K562 (cell line): ENCODE measurements around the gene CISD2. TPM values are rescaled to one million over a fixed set of nuclear protein-coding genes. Genes with fewer than 3 reads are reported as not detected.

Experiments
- ARID3B ChIP-seq: fragments of 250-450 bp; sonication (Bioruptor Pico); IDR thresholded peaks from 2 replicates; pipeline ENCODE4 v1.4.0; 2020; ENCODE audit warnings: borderline replicate concordance
- CBX3 ChIP-seq, 2 experiments: IDR thresholded peaks; 1 replicate in 1 of 2; 2 replicates in 1 of 2; pipeline ENCODE4 v1.6.1; 2012; ENCODE audit warnings: inconsistent platforms in 2 of 2, low read length in 2 of 2, borderline replicate concordance in 1 of 2, control low read depth in 1 of 2
- CC2D1A ChIP-seq: fragments of 450-650 bp; IDR thresholded peaks from 2 replicates; pipeline ENCODE4 v1.6.1; 2017; ENCODE audit warnings: mild to moderate bottlenecking
- CREB3 ChIP-seq: fragments of 450-650 bp; conservative IDR thresholded peaks from 2 replicates; pipeline ENCODE4 v1.6.1; 2016; ENCODE audit warnings: missing genetic modification characterization, low read depth, mild to moderate bottlenecking, missing compliant biosample characterization, moderate library complexity
- DNMT1 ChIP-seq: fragments of 450-650 bp; IDR thresholded peaks from 2 replicates; pipeline ENCODE4 v1.6.1; 2016; ENCODE audit warnings: antibody characterized with exemption, mild to moderate bottlenecking
- GABPB2 ChIP-seq: fragments of 250-450 bp; sonication (Bioruptor Pico); conservative IDR thresholded peaks from 2 replicates; pipeline ENCODE4 v1.5.1; 2021; ENCODE audit warnings: mild to moderate bottlenecking
- HLTF ChIP-seq: fragments of 450-650 bp; IDR thresholded peaks from 2 replicates; pipeline ENCODE4 v1.6.1; 2016
- JUND ChIP-seq, 2 experiments: IDR thresholded peaks; 2 replicates in 1 of 2; 3 replicates in 1 of 2; pipeline ENCODE4 v1.6.1; 2011; ENCODE audit warnings: borderline replicate concordance in 2 of 2, low read depth in 2 of 2, low read length in 2 of 2, improper control_type of control experiment in 1 of 2, missing biosample characterization in 1 of 2, missing genetic modification characterization in 1 of 2, missing genetic modification reagents in 1 of 2
- LEF1 ChIP-seq: fragments of 450-650 bp; IDR thresholded peaks from 2 replicates; pipeline ENCODE4 v1.6.1; 2016; ENCODE audit warnings: mild to moderate bottlenecking
- MNT ChIP-seq, 2 experiments: fragments of 450-650 bp; conservative IDR thresholded peaks; 2 replicates each; pipeline ENCODE4 v1.6.1; 2017; ENCODE audit warnings: mild to moderate bottlenecking in 2 of 2, moderate library complexity in 2 of 2
- NFATC3 ChIP-seq: fragments of 450-650 bp; IDR thresholded peaks from 2 replicates; pipeline ENCODE4 v1.6.1; 2017; ENCODE audit warnings: mild to moderate bottlenecking
- SREBF1 ChIP-seq: fragments of 150-350 bp; IDR thresholded peaks from 2 replicates; pipeline ENCODE4 v1.6.1; 2014; ENCODE audit warnings: antibody characterized with exemption, low read depth, low read length, borderline replicate concordance
- U2AF1 ChIP-seq: fragments of 200-400 bp; formaldehyde crosslinking; optimal IDR thresholded peaks from 2 replicates; pipeline ENCODE3; 2017; ENCODE audit warnings: mild to moderate bottlenecking, low read depth, low read length, moderate library complexity
- ZKSCAN8 ChIP-seq: fragments of 200-800 bp; sonication (Bioruptor generic); IDR thresholded peaks from 2 replicates; pipeline ENCODE4 v1.6.1; 2016; ENCODE audit warnings: missing genetic modification characterization, missing compliant biosample characterization
- ZNF121 ChIP-seq: sonication (generic); formaldehyde crosslinking; conservative IDR thresholded peaks from 2 replicates; pipeline ENCODE4 v1.8.0; 2022; ENCODE audit warnings: missing genetic modification reagents
- ZNF124 ChIP-seq: sonication (generic); formaldehyde crosslinking; IDR thresholded peaks from 2 replicates; pipeline ENCODE4 v1.8.1; 2022; ENCODE audit warnings: missing genetic modification reagents
- ZNF217 ChIP-seq: sonication (generic); formaldehyde crosslinking; IDR thresholded peaks from 2 replicates; pipeline ENCODE4 v1.8.0; 2022; ENCODE audit warnings: mild to moderate bottlenecking, missing genetic modification reagents
- ZNF644 ChIP-seq: fragments of 200-800 bp; sonication (Bioruptor generic); IDR thresholded peaks from 2 replicates; pipeline ENCODE4 v1.6.1; 2016; ENCODE audit warnings: low read depth, missing genetic modification characterization, missing compliant biosample characterization
- ZNF717 ChIP-seq: fragments of 250-450 bp; sonication (Bioruptor Pico); IDR thresholded peaks from 2 replicates; pipeline ENCODE4 v1.5.0; 2021
- polyA plus RNA-seq, 8 experiments: library from polyadenylated mRNA; depleted of rRNA in 4 of 8; stranded (reverse) in 5 of 8; unstranded in 3 of 8; fragments of >200 nt; fragmentation: Nextera tagmentation in 2 of 8; fragmentation: Illumina TruSeq in 1 of 8; extraction: Ambion mirVana in 2 of 8; extraction: Trizol in 1 of 8; gene quantifications; 2 replicates each; pipeline versions ENCODE4 v1.2.1 to v1.2.3, GENCODE V29; 2011 to 2014; ENCODE audit warnings: inconsistent platforms in 1 of 8, missing spikeins in 1 of 8
- total RNA-seq, 7 experiments: library from RNA; depleted of rRNA in 6 of 7; stranded (reverse); fragments of >200 nt in 6 of 7; fragmentation: Illumina TruSeq in 2 of 7; extraction: Trizol in 2 of 7; gene quantifications; 2 replicates each; pipeline versions ENCODE4 v1.2.1 to v1.2.3, GENCODE V29; 2011 to 2021; ENCODE audit warnings: low replicate concordance in 1 of 7
- TF ChIP-seq, protein P1 (sequence below): fragments of 450-650 bp; conservative IDR thresholded peaks from 2 replicates; pipeline ENCODE4 v1.6.1; 2016; ENCODE audit warnings: missing genetic modification characterization, low read depth, mild to moderate bottlenecking, control low read depth, missing compliant biosample characterization
- TF ChIP-seq, protein P2 (sequence below): fragments of 450-650 bp; IDR thresholded peaks from 2 replicates; pipeline ENCODE4 v1.6.1; 2018; ENCODE audit warnings: mild to moderate bottlenecking, low read depth; ENCODE audit not compliant: partially characterized antibody

Gene CISD2
- total and polyA plus RNA-seq, 9 of the 15 experiments (the other 6 are each of a cell fraction or from before 2014, with no cell fraction given), result 37.8 to 91.4 (median 59.8) TPM

GRCh38 chr4:102868153-102868780 lies 525 bp upstream of the CISD2 start (continued):
- TF ChIP-seq CREB3 (tag) (no peak), ZNF644 (tag) (no peak), ZNF717 (CRISPR knock-in tag) (no peak), ZKSCAN8 (CRISPR knock-in tag) (no peak), NFATC3 (0 out of 2 replicates have a peak, but pooled peaks have one; percentile 36), ZNF121 (no peak), LEF1 (no peak), ARID3B (CRISPR knock-in tag) (no peak), ZNF124 (CRISPR knock-in tag) (no peak), CBX3 (IDR thresholded peaks at IDR 0.05; ENCODE audit: borderline replicate concordance in 1 of 2, low read length in 2 of 2) (no peak), JUND (IDR thresholded peaks at IDR 0.05; ENCODE audit: borderline replicate concordance, low read depth, low read length) (no peak), JUND (tag; IDR thresholded peaks at IDR 0.05; ENCODE audit: borderline replicate concordance, low read depth, low read length) (peak; percentile 10; the same call in 1 of the 3 replicates), HLTF (no peak), U2AF1 (no peak), CC2D1A (no peak), ZNF217 (no peak), DNMT1 (no peak), SREBF1 (no peak), GABPB2 (CRISPR knock-in tag) (no peak), MNT (conservative IDR thresholded peaks at IDR 0.05) (no peak)
- TF ChIP-seq, protein P1, sequence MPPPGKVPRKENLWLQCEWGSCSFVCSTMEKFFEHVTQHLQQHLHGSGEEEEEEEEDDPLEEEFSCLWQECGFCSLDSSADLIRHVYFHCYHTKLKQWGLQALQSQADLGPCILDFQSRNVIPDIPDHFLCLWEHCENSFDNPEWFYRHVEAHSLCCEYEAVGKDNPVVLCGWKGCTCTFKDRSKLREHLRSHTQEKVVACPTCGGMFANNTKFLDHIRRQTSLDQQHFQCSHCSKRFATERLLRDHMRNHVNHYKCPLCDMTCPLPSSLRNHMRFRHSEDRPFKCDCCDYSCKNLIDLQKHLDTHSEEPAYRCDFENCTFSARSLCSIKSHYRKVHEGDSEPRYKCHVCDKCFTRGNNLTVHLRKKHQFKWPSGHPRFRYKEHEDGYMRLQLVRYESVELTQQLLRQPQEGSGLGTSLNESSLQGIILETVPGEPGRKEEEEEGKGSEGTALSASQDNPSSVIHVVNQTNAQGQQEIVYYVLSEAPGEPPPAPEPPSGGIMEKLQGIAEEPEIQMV (tag), result no peak
- TF ChIP-seq, protein P2, sequence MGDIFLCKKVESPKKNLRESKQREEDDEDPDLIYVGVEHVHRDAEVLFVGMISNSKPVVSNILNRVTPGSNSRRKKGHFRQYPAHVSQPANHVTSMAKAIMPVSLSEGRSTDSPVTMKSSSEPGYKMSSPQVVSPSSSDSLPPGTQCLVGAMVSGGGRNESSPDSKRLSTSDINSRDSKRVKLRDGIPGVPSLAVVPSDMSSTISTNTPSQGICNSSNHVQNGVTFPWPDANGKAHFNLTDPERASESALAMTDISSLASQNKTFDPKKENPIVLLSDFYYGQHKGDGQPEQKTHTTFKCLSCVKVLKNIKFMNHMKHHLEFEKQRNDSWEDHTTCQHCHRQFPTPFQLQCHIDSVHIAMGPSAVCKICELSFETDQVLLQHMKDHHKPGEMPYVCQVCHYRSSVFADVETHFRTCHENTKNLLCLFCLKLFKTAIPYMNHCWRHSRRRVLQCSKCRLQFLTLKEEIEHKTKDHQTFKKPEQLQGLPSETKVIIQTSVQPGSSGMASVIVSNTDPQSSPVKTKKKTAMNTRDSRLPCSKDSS, result no peak
